HepG2 (cell line): ENCODE results near the gene PTGES3. TPM values are rescaled to one million over a fixed set of nuclear protein-coding genes. Genes with fewer than 3 reads are reported as not detected.

ENCODE experiments used
- HNF4A ChIP-seq: sonication (generic); formaldehyde crosslinking; IDR thresholded peaks from 2 replicates; pipeline ENCODE4 v1.4.0; 2020; ENCODE audit warnings: missing genetic modification reagents
- HNRNPLL ChIP-seq: fragments of 200-400 bp; formaldehyde crosslinking; IDR thresholded peaks from 2 replicates; pipeline ENCODE4 v1.6.1; 2017; ENCODE audit warnings: mild to moderate bottlenecking, low read depth, low read length; ENCODE audit not compliant: poor library complexity, severe bottlenecking
- HNRNPUL1 ChIP-seq: fragments of 200-400 bp; formaldehyde crosslinking; IDR thresholded peaks from 2 replicates; pipeline ENCODE4 v1.6.1; 2017; ENCODE audit warnings: low read depth, mild to moderate bottlenecking, low read length, moderate library complexity
- NFATC3 ChIP-seq: sonication (generic); formaldehyde crosslinking; IDR thresholded peaks from 2 replicates; pipeline ENCODE4 v1.5.1; 2020; ENCODE audit warnings: mild to moderate bottlenecking, missing genetic modification reagents
- REL ChIP-seq: sonication (generic); formaldehyde crosslinking; conservative IDR thresholded peaks from 2 replicates; pipeline ENCODE4 v1.8.0; 2022; ENCODE audit warnings: mild to moderate bottlenecking, missing genetic modification reagents, moderate library complexity
- SOX5 ChIP-seq: IDR thresholded peaks from 2 replicates; pipeline ENCODE4 v1.6.1; 2016; ENCODE audit warnings: borderline replicate concordance
- ZBTB3 ChIP-seq: sonication (generic); formaldehyde crosslinking; IDR thresholded peaks from 2 replicates; pipeline ENCODE4 v1.4.0; 2020; ENCODE audit warnings: low read depth, mild to moderate bottlenecking, moderate library complexity, missing genetic modification reagents, borderline replicate concordance
- ZFP1 ChIP-seq: IDR thresholded peaks from 2 replicates; pipeline ENCODE4 v1.6.1; 2016
- ZKSCAN5 ChIP-seq: sonication (generic); formaldehyde crosslinking; IDR thresholded peaks from 2 replicates; pipeline ENCODE4 v1.5.1; 2020; ENCODE audit warnings: mild to moderate bottlenecking, missing genetic modification reagents
- ZMAT3 ChIP-seq: sonication (generic); formaldehyde crosslinking; conservative IDR thresholded peaks from 2 replicates; pipeline ENCODE4 v1.7.0; 2021; ENCODE audit warnings: missing genetic modification reagents
- ZNF121 ChIP-seq: sonication (generic); formaldehyde crosslinking; IDR thresholded peaks from 2 replicates; pipeline ENCODE4 v1.5.0; 2020; ENCODE audit warnings: mild to moderate bottlenecking, missing genetic modification reagents
- ZNF256 ChIP-seq: sonication (generic); formaldehyde crosslinking; conservative IDR thresholded peaks from 2 replicates; pipeline ENCODE4 v1.4.0; 2020; ENCODE audit warnings: missing genetic modification reagents
- ZNF282 ChIP-seq: fragments of 450-650 bp; IDR thresholded peaks from 2 replicates; pipeline ENCODE4 v1.6.1; 2018; ENCODE audit not compliant: partially characterized antibody
- ZNF296 ChIP-seq: sonication (generic); formaldehyde crosslinking; conservative IDR thresholded peaks from 2 replicates; pipeline ENCODE4 v1.5.0; 2020; ENCODE audit warnings: mild to moderate bottlenecking, missing genetic modification reagents
- ZNF672 ChIP-seq: sonication (generic); formaldehyde crosslinking; IDR thresholded peaks from 2 replicates; pipeline ENCODE4 v1.8.1; 2022; ENCODE audit warnings: missing genetic modification reagents
- ZNF7 ChIP-seq: IDR thresholded peaks from 2 replicates; pipeline ENCODE4 v1.6.1; 2016; ENCODE audit warnings: missing biosample characterization, missing genetic modification reagents
- ZNF790 ChIP-seq: sonication (generic); formaldehyde crosslinking; IDR thresholded peaks from 2 replicates; pipeline ENCODE4 v1.8.0; 2022; ENCODE audit warnings: missing genetic modification reagents, mild to moderate bottlenecking, borderline replicate concordance
- polyA plus RNA-seq, 8 experiments: library from polyadenylated mRNA; depleted of rRNA in 3 of 8; stranded (reverse) in 7 of 8; unstranded in 1 of 8; fragments of >200 nt; fragmentation: Illumina TruSeq in 4 of 8; extraction: Trizol in 4 of 8; gene quantifications; 2 replicates each; pipeline versions ENCODE4 v1.2.1 to v1.2.3, GENCODE V29; 2011 to 2016; ENCODE audit warnings: low read depth in 4 of 8, missing spikeins in 1 of 8, mixed read lengths in 1 of 8; ENCODE audit not compliant: insufficient read depth in 1 of 8
- total RNA-seq, 5 experiments: library from RNA; depleted of rRNA; stranded (reverse); fragments of >200 nt; fragmentation: Illumina TruSeq; extraction: Trizol; gene quantifications; 2 replicates each; pipeline ENCODE4 v1.2.3, GENCODE V29; 2016; ENCODE audit warnings: low read depth in 1 of 5
- TF ChIP-seq, protein P1 (sequence below): sonication (generic); formaldehyde crosslinking; IDR thresholded peaks from 2 replicates; pipeline ENCODE4 v1.4.0; 2020; ENCODE audit warnings: mild to moderate bottlenecking, missing genetic modification reagents
- TF ChIP-seq, protein P2 (sequence below): IDR thresholded peaks from 2 replicates; pipeline ENCODE4 v1.6.1; 2016; ENCODE audit warnings: low read depth
- TF ChIP-seq, protein P3 (sequence below): sonication (generic); formaldehyde crosslinking; IDR thresholded peaks from 2 replicates; pipeline ENCODE4 v1.5.0; 2020; ENCODE audit warnings: missing genetic modification reagents
- TF ChIP-seq, protein P4 (sequence below): IDR thresholded peaks from 2 replicates; pipeline ENCODE4 v1.6.1; 2016; ENCODE audit warnings: low read depth, missing genetic modification reagents, missing compliant biosample characterization

PTGES3 gene
- total and polyA plus RNA-seq, 2 of the 13 experiments (the other 11 are each of a cell fraction or from before 2014, with no cell fraction given) = 54.4 to 159 TPM

DNA sequence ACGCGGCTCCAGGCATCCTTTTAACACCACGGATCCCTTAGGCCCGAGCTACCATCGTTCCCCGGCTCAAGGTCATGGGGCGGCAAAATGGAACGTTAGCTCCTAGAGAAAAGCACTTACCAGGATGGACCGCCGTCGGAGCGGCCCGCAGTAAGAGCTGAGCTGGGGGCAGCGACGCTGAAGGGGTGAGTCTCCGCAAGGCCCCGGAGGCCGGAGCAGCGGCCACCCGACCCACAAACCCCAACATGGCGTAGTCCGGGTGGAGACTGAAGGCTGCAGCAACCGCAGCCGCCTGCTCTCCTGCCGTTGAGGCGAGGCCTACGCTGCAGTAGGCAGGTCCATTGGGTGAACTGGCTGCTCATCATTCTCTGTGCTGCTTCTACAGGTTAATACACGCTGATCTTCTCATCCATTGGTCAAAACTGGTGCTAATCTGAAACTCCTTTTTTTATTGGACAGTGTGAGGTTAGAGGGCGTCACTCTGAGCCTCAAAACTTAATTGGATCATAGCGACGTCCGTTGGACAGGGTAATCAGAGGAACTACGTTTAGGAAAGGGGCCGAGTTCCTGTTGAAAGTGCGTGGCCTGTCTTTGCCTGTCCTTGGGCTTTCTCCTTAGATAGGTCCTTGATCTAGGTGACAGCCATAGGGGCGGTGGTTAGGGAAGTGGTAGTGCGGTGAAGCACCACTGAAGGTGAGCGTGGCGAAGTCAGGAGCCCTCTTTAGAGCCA, 42.2 kb downstream of the PTGES3 start, which contains the start of gene ATP5F1B (continued):
- TF ChIP-seq SOX5 (CRISPR knock-in tag) = no peak
- TF ChIP-seq REL (CRISPR knock-in tag) = 0 out of 2 replicates have a peak, but pooled peaks have one; percentile 77
- no peak for TF ChIP-seq HNRNPUL1
- TF ChIP-seq, protein P1, sequence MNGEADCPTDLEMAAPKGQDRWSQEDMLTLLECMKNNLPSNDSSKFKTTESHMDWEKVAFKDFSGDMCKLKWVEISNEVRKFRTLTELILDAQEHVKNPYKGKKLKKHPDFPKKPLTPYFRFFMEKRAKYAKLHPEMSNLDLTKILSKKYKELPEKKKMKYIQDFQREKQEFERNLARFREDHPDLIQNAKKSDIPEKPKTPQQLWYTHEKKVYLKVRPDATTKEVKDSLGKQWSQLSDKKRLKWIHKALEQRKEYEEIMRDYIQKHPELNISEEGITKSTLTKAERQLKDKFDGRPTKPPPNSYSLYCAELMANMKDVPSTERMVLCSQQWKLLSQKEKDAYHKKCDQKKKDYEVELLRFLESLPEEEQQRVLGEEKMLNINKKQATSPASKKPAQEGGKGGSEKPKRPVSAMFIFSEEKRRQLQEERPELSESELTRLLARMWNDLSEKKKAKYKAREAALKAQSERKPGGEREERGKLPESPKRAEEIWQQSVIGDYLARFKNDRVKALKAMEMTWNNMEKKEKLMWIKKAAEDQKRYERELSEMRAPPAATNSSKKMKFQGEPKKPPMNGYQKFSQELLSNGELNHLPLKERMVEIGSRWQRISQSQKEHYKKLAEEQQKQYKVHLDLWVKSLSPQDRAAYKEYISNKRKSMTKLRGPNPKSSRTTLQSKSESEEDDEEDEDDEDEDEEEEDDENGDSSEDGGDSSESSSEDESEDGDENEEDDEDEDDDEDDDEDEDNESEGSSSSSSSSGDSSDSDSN (CRISPR knock-in tag) = peak; percentile 76
- TF ChIP-seq HNF4A (CRISPR knock-in tag) = no peak
- TF ChIP-seq ZNF282 = no peak
- TF ChIP-seq, protein P2, sequence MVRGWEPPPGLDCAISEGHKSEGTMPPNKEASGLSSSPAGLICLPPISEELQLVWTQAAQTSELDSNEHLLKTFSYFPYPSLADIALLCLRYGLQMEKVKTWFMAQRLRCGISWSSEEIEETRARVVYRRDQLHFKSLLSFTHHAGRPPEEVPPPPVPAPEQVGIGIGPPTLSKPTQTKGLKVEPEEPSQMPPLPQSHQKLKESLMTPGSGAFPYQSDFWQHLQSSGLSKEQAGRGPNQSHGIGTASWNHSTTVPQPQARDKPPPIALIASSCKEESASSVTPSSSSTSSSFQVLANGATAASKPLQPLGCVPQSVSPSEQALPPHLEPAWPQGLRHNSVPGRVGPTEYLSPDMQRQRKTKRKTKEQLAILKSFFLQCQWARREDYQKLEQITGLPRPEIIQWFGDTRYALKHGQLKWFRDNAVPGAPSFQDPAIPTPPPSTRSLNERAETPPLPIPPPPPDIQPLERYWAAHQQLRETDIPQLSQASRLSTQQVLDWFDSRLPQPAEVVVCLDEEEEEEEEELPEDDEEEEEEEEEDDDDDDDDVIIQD (CRISPR knock-in tag) = 0 out of 2 replicates have a peak, but pooled peaks have one; percentile 7
- TF ChIP-seq ZKSCAN5 (CRISPR knock-in tag) = 0 out of 2 replicates have a peak, but pooled peaks have one; percentile 46
- peak; percentile 70 for TF ChIP-seq HNRNPLL
- no peak for TF ChIP-seq ZNF256 (CRISPR knock-in tag)
- TF ChIP-seq ZFP1 (CRISPR knock-in tag) = no peak
- TF ChIP-seq NFATC3 (CRISPR knock-in tag) = no peak
- TF ChIP-seq, protein P3, sequence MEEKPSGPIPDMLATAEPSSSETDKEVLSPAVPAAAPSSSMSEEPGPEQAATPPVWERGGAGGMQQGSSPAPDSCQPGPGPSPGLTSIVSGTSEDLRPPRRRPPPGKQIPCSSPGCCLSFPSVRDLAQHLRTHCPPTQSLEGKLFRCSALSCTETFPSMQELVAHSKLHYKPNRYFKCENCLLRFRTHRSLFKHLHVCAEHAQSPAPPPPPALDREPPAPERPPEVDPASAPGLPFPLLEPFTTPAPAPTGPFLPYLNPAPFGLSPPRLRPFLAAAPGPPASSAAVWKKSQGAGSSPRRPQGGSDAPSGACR (CRISPR knock-in tag) = no peak
- TF ChIP-seq, protein P4, sequence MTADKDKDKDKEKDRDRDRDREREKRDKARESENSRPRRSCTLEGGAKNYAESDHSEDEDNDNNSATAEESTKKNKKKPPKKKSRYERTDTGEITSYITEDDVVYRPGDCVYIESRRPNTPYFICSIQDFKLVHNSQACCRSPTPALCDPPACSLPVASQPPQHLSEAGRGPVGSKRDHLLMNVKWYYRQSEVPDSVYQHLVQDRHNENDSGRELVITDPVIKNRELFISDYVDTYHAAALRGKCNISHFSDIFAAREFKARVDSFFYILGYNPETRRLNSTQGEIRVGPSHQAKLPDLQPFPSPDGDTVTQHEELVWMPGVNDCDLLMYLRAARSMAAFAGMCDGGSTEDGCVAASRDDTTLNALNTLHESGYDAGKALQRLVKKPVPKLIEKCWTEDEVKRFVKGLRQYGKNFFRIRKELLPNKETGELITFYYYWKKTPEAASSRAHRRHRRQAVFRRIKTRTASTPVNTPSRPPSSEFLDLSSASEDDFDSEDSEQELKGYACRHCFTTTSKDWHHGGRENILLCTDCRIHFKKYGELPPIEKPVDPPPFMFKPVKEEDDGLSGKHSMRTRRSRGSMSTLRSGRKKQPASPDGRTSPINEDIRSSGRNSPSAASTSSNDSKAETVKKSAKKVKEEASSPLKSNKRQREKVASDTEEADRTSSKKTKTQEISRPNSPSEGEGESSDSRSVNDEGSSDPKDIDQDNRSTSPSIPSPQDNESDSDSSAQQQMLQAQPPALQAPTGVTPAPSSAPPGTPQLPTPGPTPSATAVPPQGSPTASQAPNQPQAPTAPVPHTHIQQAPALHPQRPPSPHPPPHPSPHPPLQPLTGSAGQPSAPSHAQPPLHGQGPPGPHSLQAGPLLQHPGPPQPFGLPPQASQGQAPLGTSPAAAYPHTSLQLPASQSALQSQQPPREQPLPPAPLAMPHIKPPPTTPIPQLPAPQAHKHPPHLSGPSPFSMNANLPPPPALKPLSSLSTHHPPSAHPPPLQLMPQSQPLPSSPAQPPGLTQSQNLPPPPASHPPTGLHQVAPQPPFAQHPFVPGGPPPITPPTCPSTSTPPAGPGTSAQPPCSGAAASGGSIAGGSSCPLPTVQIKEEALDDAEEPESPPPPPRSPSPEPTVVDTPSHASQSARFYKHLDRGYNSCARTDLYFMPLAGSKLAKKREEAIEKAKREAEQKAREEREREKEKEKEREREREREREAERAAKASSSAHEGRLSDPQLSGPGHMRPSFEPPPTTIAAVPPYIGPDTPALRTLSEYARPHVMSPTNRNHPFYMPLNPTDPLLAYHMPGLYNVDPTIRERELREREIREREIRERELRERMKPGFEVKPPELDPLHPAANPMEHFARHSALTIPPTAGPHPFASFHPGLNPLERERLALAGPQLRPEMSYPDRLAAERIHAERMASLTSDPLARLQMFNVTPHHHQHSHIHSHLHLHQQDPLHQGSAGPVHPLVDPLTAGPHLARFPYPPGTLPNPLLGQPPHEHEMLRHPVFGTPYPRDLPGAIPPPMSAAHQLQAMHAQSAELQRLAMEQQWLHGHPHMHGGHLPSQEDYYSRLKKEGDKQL (CRISPR knock-in tag) = no peak
- TF ChIP-seq ZNF7 (CRISPR knock-in tag) = 0 out of 2 replicates have a peak, but pooled peaks have one; percentile 5
- no peak for TF ChIP-seq ZNF121 (CRISPR knock-in tag)
- no peak for TF ChIP-seq ZNF790
- no peak for TF ChIP-seq ZNF672 (CRISPR knock-in tag)
- peak; percentile 68; the same call in 1 of the 2 replicates for TF ChIP-seq ZMAT3 (CRISPR knock-in tag)
- no peak for TF ChIP-seq ZNF296 (CRISPR knock-in tag)
- TF ChIP-seq ZBTB3 = no peak; the same call in 1 of the 2 replicates
